ENCODE results near the gene TUT7. TPM values are rescaled to one million over a fixed set of nuclear protein-coding genes. Genes with fewer than 3 reads are reported as not detected.

TUT7 gene
- total RNA-seq, 6 experiments from 2014 or later = 22.5 to 46.7 (median 31.6) TPM

DNA sequence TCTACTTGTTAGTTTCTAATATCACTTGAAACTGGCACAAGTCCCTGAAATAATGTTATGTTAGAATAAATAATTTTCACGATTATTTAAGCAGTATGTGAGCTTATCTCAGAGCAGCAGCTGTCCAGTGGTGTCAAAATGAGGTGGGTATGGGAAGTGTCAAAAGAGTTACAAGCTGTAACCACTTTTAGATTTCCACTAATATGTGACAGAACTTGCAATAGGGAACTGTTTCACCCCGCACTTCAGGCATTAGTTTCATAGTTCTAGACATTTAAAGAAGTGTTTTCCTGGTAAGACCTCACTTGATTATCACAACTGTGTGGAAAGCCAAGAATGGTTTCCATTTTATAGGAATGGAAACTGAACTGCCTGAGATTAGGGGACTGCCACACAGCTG is 68.9 kb downstream of the TUT7 start:
- ATAC-seq = no peak
- no peak for DNase-seq
- Histone ChIP-seq H3K9me3 (no peaks in the 10 kb centered on the region), H3K4me3 (no peak overlapping the region), H3K36me3 (peaks cover 0 to 17% (median 3%) of the 10 kb centered on the region in 4 donors), H3K27ac (no peak overlapping the region), H3K4me1 (peaks cover 0 to 11% (median 5%) of the 10 kb centered on the region in 4 donors), H3K27me3 (no peaks in the 10 kb centered on the region)
- WGBS (ENCODE audit: insufficient coverage, low coverage, low lambda C conversion rate, missing lambda C conversion rate) = 40% methylated on average over 2 of the region's 2 CpGs
- intact Hi-C loops (cut with DNase I) = no loop called here
- TF ChIP-seq POLR2A (IDR thresholded peaks at IDR 0.05) = no peak
- TF ChIP-seq, protein P1, sequence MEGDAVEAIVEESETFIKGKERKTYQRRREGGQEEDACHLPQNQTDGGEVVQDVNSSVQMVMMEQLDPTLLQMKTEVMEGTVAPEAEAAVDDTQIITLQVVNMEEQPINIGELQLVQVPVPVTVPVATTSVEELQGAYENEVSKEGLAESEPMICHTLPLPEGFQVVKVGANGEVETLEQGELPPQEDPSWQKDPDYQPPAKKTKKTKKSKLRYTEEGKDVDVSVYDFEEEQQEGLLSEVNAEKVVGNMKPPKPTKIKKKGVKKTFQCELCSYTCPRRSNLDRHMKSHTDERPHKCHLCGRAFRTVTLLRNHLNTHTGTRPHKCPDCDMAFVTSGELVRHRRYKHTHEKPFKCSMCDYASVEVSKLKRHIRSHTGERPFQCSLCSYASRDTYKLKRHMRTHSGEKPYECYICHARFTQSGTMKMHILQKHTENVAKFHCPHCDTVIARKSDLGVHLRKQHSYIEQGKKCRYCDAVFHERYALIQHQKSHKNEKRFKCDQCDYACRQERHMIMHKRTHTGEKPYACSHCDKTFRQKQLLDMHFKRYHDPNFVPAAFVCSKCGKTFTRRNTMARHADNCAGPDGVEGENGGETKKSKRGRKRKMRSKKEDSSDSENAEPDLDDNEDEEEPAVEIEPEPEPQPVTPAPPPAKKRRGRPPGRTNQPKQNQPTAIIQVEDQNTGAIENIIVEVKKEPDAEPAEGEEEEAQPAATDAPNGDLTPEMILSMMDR (IDR thresholded peaks at IDR 0.05) = no peak

DNA sequence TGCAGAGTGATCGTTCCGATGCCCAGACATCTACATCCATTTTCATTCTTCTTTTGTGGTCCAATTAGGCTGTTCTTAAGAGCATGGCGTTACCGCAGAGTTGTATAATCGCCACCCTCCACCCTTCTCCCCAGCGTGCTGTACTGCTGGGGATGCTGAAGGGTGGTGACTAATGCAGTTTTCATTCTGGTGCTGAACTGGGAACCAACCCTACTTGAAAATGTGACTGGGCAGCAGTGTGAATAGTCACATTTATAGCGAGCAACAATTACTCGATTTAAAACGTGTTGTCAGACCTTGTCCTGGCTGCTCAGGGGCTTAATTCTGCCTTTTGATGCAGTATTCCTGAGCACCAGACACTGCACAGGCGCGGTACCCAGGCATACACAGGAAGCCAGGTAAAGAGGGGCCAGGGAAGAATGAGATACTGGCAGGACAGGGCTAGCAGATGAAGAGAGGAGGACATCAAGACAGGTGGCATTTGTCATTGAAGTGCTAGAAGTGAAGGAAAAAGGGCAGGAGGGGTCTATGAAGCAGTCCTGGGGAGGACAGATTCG is 71.2 kb downstream of the TUT7 start:
- 17% methylated on average over 12 of the region's 12 CpGs for WGBS (ENCODE audit: insufficient coverage, low coverage, low lambda C conversion rate, missing lambda C conversion rate)
- Histone ChIP-seq H3K27ac (peak overlapping the region; percentile 98 to 99 (median 98)), H3K27me3 (no peaks in the 10 kb centered on the region), H3K4me3 (peak overlapping the region; percentile 83 to 95 (median 88)), H3K4me1 (peaks cover 0 to 20% (median 5%) of the 10 kb centered on the region in 4 donors), H3K9me3 (no peaks in the 10 kb centered on the region), H3K36me3 (peaks cover 0 to 7% (median 2%) of the 10 kb centered on the region in 4 donors)
- intact Hi-C loops (cut with DNase I) = no loop called here
- TF ChIP-seq, protein P1 (IDR thresholded peaks at IDR 0.05) = no peak
- no peak for TF ChIP-seq POLR2A (IDR thresholded peaks at IDR 0.05)
- peak; percentile 4 to 42 (median 37) for ATAC-seq
- DNase-seq = no peak

DNA sequence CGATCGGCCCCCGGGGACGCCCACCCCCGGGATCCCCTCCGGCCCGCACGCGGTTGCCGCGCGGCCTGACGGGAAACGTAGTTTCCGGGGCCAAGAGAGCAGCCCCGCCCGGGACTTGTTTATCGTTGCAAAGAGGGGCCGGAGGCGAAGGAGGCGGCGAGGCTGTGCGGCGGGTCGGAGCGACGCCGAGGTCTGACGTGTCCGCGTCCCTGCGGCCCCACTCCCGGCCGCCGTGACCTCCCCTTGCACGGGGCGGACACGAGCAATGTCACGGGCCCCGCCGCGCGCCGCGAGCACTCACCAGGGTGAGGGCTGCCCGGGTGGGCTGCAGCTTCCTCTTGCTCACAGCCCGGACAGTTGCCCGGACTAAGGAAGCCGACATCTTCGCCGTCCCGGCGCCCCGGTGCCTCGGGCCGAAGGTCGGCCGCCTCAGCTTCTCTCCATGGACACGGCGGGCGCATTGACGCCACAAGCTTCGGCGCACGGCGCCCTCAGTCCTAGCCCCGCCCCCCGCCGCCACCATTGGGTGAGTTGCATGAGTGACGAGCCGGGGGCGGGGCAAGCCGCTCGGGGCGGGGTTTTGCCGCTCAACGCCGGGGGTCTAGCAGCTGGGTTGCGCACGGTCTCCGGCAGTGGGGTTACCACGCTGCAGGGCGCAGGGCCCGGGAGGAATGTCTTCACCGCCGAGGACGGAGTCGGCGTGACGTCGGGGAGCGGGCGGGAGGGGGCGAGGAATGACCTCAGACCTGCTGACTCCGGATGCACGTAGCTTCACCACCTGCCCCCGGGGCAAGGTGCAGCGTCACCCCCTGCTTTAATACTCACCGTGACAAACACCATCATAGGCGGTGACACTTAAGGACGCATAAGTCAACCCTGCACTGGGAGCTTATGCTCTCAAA is 71.9 kb downstream of the TUT7 start, which contains the start of gene ISCA1:
Gene ISCA1, minus strand, starts transcription at position 462 of the 902 bp plus-strand sequence. Its CDS starts 80 bp downstream, at position 382.
- intact Hi-C loops (cut with DNase I) = no loop called here
- WGBS (ENCODE audit: insufficient coverage, low coverage, low lambda C conversion rate, missing lambda C conversion rate) = 0% methylated on average over 6 of the region's 101 CpGs
- H3K27ac ChIP-seq = peak within 1 kb of the TSS; percentile 98 to 99 (median 98)
- no peaks in the 10 kb centered on the region for H3K27me3 ChIP-seq
- no peaks in the 10 kb centered on the region for H3K36me3 ChIP-seq
- H3K4me1 ChIP-seq = peaks cover 0 to 20% (median 5%) of the 10 kb centered on the region in 4 donors
- ATAC-seq (peak; percentile 91 to 97 (median 94)), DNase-seq (peak; percentile 98 to 99 (median 98))
- TF ChIP-seq, protein P1 (IDR thresholded peaks at IDR 0.05) = no peak
- TF ChIP-seq POLR2A (IDR thresholded peaks at IDR 0.05) = peak; percentile 92
- no peaks in the 10 kb centered on the region for H3K9me3 ChIP-seq
- peak within 1 kb of the TSS; percentile 83 to 95 (median 88) for H3K4me3 ChIP-seq

DNA sequence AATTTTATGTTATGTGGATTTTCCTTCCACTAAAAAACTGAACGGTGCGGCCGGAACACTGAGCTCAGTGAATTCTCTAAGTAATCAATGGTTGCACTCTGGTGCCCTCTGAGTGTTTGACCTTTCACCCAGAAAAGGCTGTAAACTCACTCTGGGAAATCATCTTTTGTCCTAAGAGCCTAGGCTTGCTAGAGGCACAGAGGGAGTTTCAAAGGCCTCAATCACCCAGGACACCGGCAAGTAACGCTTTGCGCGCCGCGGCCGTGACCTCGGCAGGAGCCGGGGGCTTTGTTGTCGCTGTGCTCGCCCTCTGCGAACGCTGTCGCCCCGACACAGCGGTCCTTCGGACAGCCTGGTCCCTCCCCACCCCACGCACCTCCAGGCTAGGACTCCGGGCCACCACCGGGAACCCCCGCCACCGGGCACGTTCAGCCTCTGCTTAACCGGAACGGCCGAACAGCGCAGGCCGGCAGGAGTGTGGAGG is 72.6 kb downstream of the TUT7 start:
- TF ChIP-seq POLR2A (IDR thresholded peaks at IDR 0.05) = no peak
- TF ChIP-seq, protein P1 (IDR thresholded peaks at IDR 0.05) = no peak
- intact Hi-C loops (cut with DNase I) = no loop called here
- ATAC-seq = peak; percentile 58 to 65 (median 62)
- no peak for DNase-seq
- Histone ChIP-seq H3K4me3 (peak overlapping the region; percentile 83 to 95 (median 88)), H3K4me1 (peaks cover 0 to 20% (median 5%) of the 10 kb centered on the region in 4 donors), H3K9me3 (no peaks in the 10 kb centered on the region), H3K27ac (peak overlapping the region; percentile 98 to 99 (median 98)), H3K27me3 (no peaks in the 10 kb centered on the region), H3K36me3 (no peaks in the 10 kb centered on the region)
- WGBS (ENCODE audit: insufficient coverage, low coverage, low lambda C conversion rate, missing lambda C conversion rate) = 0% methylated on average over 4 of the region's 31 CpGs
